Measurements from ENCODE around the gene ACAN.

ACAN gene

GRCh38 chr15:88876573-88876972, 73.3 kb downstream of the ACAN start:
- DNase-seq (ENCODE audit: low read depth in 2 of 2, low spot score in 1 of 2), result no peak

DNA sequence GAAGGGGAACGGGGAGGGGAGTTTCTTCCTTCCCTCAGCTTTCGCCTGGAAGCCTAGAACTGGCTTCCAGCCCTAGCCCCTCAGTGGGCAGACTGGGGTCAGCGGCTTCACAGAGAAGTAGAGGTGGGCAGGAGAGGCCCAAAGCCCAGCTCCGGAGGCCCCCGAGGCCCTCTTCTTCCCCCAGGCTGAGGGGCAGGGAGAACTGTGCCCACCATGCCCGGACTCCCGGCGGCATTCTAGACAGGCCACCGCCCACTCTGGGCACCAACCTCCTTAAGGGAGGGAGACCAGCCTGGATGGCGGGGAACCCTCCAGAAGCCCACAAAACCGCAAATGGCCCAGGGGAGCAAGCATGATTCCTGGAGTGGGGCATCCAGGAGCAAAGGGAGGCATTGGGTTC, 74.2 kb downstream of the ACAN start:
- DNase-seq (ENCODE audit: low read depth in 2 of 2, low spot score in 1 of 2), result no peak

- DNase-seq (ENCODE audit: low read depth in 2 of 2, low spot score in 1 of 2), result no peak
These were observed 74.7 kb downstream of the ACAN start for GRCh38 chr15:88877906-88878305.

DNA sequence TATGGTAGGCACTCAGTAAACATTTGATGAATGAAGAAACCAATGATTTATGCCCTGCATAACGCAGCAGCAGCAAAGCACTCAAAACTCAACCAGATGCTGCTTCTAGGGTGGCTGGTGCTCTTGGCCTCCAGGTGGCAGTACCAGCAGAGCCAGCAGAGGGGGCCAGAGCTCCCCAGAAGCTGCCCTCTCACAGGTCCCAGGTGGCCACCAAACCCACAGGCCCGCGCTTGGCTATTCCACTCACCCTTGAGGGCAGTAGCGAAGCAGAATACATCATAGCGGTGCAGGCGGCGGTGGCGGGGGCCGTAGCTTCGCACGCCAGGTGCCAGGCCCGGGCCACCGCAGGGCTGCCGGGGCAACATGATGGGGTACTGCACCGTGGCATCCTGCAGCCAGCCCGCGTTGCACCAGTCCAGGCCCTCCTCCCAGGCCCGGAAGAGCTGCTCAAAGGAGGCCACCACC, 75.5 kb downstream of the ACAN start:
- no peak for DNase-seq (ENCODE audit: low read depth in 2 of 2, low spot score in 1 of 2)

DNA sequence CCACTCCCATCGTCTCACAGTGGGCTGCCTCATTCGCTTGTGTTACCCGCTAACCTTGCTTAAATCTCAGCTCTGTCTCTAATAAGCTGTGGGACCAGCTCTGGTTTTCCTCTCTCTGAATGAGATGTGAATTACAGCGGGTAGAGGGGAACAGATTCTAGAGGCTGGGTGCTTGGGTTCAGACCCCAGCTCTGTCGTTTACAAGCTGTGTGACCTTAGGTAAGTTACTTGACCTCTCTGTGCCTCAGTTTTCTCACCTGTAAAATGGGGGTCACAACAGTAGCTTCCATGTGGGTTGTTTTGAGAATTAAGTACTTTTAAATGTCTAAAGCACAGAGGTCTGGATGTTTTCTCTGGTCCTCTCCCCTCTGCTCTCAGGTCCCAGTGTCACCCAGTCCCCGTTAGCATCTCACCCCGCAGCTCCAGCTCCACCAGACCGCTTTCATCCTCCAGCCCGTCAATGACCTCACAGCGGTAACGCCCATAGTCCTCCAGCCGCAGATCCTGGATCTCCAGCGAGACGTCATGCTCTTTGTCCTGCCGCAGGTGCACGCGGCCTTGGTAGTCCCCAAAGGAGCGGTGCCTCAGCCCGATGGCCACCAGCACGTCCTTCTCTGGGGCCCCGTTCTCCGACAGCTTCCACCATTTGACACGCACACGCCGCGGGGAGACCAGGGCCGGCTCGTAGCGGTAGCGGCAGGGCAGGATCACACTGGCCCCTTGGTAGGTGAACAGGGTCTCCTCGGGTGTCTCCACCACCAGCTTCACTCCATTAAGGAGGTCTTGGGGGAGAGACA, 77.9 kb downstream of the ACAN start:
- no peak for DNase-seq (ENCODE audit: low read depth in 2 of 2, low spot score in 1 of 2)

DNA sequence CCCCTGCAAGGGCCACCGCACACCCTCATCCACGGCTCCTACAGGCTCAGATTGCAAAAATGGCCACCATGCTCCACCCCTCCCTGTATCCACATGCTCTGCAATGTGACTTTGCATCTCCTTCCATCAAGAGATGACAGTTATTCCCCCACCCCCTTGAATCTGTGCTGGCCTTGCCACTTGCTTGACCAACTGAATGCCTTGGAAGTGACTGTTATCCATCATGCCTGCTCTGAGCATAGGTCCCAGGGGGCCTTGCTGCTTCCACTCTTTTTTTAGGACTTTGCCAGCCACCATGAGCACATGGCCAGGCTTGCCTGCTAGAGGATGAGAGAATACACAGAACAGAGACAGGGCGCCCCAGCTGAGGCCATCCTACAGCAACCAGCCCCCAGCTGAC, 78.5 kb downstream of the ACAN start:
- no peak for DNase-seq (ENCODE audit: low read depth in 2 of 2, low spot score in 1 of 2)

GRCh38 chr15:88882785-88883184, 79.5 kb downstream of the ACAN start:
- no peak for DNase-seq (ENCODE audit: low read depth in 2 of 2, low spot score in 1 of 2)

DNA sequence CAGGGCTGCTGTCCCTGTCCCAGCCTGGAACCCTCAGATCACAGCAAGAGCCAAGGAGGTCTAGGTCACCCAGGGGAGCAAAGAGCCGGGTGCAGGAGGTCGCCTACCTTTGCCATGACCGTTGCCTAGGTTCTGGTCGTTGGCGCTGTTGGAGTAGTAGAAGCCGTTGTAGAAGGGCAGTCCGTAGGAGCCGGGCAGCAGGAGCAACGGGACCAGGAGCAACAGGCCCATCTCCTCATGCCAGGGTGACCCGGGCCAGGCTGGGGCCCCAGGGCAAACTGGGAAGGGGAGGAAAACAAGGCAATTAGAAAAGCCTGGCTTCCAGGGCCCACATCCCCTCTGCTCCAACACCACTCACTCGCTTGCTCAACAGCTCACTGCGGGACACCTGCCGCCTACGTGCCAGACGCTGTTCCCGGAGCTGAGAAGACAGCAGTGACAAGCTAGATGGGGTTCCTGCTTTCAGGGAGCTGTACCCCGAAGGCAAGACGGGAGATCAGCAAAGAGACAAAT, 83.9 kb downstream of the ACAN start:
- DNase-seq (ENCODE audit: low read depth in 2 of 2, low spot score in 1 of 2), result no peak

GRCh38 chr15:88888719-88889118, 85.5 kb downstream of the ACAN start:
- no peak for DNase-seq (ENCODE audit: low read depth in 2 of 2, low spot score in 1 of 2)

DNA sequence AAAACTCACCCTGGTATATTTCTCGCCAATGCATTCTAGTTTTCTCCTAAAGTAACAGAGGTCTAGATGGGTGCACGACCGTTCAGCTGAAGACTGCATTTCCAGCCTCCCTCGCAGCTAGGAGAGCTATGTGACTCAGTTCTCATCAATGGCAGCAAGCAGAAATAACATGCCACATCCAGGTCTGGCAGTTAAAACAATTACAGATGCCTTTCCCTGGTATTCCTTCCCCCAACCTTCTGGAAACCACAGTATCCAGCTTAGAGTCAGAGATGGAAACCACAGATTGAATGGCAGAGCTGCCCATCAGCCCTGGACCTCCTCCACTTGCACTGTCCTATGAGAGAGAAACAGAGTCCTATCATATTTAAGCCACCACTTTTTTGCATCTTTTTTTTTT, 87.3 kb downstream of the ACAN start:
- DNase-seq (ENCODE audit: low read depth in 2 of 2, low spot score in 1 of 2), result no peak

DNA sequence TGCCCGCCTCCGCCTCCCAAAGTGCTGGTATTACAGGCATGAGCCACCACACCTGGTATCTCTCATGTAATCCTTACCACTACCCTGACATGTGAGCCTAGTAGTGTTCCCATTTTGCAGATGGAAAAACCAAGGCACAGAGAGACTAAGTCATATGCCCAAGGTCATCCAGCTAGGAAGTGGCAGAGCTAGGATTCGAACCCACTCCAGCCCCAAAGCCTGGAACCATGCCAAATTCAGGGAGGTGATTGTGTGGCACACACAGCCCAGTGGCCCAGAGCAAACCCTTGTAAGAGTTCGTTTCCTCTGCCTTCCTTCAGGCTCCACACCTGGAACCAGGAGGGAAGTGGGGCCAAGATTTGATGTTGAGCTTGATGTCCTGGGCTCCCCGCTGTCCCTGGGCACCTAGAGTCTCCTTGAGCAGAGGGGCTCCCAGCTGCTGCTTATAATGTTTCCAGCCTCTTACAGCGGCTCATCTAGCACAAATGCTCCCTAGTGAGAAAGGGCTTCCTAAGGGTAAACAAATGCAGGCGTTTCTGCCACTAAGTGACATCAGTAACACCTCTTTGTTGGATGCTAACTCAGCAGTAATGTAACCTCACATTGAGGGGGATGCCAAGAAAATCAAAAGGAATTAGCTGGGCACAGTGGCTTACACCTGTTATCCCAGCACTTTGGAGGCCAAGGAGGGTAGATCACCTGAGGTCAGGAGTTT, 88.5 kb downstream of the ACAN start:
- DNase-seq (ENCODE audit: low read depth in 2 of 2, low spot score in 1 of 2), result no peak

- peak; percentile 58 to 79 for DNase-seq (ENCODE audit: low read depth in 2 of 2, low spot score in 1 of 2)
These were observed 91.1 kb downstream of the ACAN start for GRCh38 chr15:88894348-88894818.

GRCh38 chr15:88894819-88895767, 91.9 kb downstream of the ACAN start, which contains the start of gene HAPLN3:
Gene HAPLN3 (minus strand): TSS chr15:88895544. CDS start chr15:88887298, 8,246 bp downstream.
- peak; percentile 33 to 43 for DNase-seq (ENCODE audit: low read depth in 2 of 2, low spot score in 1 of 2)

DNA sequence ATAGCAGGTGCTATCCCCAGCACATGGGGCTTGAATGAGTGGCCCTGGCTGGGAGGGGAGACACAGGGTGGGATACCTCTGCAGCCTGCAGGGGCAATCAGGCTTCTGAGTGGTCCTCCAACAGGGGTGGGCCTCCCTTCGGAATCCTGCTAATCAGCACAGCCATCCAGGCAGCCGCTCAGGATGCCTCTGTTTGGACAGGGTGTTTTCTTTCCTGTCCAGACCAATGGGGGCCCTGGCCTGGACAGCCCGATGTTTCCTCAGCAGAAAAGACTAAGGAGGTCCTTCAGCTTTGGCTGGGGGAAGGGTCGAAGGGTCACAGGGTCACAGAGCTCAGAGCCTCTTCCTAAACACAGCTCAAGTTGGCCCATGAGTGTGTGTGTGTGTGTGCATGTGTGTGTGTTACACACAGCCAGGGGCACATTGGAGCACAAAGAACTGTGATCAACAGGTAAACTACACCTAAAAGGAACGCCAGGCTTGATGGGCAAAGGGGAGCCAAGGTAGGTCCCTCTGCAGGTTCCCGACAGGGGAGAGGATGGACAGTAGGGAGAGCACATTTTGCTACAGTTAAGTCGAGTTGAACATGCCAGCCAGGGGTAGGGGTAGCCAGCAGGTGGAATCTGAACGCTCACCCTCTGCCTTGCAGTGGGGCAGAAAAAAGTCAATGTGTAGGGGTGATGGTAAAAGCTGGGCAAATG, 93.2 kb downstream of the ACAN start:
- DNase-seq (ENCODE audit: low read depth in 2 of 2, low spot score in 1 of 2), result no peak

GRCh38 chr15:88897142-88897455, 93.9 kb downstream of the ACAN start:
- no peak for DNase-seq (ENCODE audit: low read depth in 2 of 2, low spot score in 1 of 2)

- DNase-seq (ENCODE audit: low read depth in 2 of 2, low spot score in 1 of 2), result peak; percentile 55 to 57
These were observed 94.4 kb downstream of the ACAN start for GRCh38 chr15:88897456-88898194.

- DNase-seq (ENCODE audit: low read depth in 2 of 2, low spot score in 1 of 2), result no peak
These were observed 95.5 kb downstream of the ACAN start for GRCh38 chr15:88898736-88899135.

GRCh38 chr15:88899251-88899650, 96.0 kb downstream of the ACAN start:
- no peak for DNase-seq (ENCODE audit: low read depth in 2 of 2, low spot score in 1 of 2)

DNA sequence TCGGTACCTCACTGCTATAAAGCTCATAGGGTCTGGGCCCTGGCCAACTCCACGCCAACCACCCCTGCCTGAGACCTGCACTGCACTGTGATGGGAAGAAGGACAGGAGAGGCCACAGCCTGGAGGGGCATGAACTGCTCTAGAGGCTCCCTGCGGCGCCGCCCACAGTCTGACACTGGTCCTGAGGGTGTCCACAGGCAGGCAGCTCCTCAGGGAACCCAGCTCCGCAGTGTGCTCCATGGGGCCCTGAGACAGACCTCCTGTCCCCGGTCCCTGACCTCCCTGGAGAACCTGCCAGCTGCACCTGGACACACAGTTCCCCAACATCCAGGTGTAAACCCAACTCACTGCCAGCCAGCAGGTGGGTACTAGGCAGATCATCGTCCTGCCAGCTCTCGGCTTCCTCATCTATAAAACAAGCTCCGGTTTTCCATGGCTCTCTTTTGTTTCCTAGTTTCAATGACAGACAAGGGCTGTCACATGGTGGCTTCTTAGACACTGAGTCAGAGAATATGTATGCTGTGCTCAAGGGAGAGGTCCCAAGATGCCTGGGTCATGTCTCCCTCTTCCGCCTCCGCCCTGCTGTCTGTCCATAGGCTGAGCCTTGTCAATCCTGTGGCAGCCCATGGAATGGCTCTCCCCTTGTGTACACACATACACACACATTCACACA, 97.2 kb downstream of the ACAN start:
- DNase-seq (ENCODE audit: low read depth in 2 of 2, low spot score in 1 of 2), result no peak
